GM18508 (cell line): ENCODE results near the gene GNG3.
"Not testable (repeated sequence)": the region's sequence is repeated elsewhere in the genome, so short reads cannot be mapped to it uniquely, and the experiment has no call there.

Experiments
- ATAC-seq: cut with Tn5 transposase; IDR thresholded peaks from one replicate; pipeline ENCODE4 v1.9.1; 2021; ENCODE audit warnings: moderate number of reproducible peaks; ENCODE audit not compliant: insufficient read depth, unreplicated experiment

Gene GNG3

GRCh38 chr11:62707277-62707861, at the start of gene GNG3, which contains the start of gene BSCL2:
Gene GNG3, plus strand, starts transcription at chr11:62707676. Its CDS starts 620 bp downstream, at chr11:62708296.
Gene BSCL2, minus strand, starts transcription at chr11:62707424. Its CDS starts 229 bp downstream, at chr11:62707195.
- no peak for ATAC-seq

- ATAC-seq: no peak
Observed at GRCh38 chr11:62664405-62665074, 42.9 kb upstream of the GNG3 start.

GRCh38 chr11:62665075-62665598, 42.3 kb upstream of the GNG3 start, which contains the start of the genes C11orf98 and CSKMT:
Gene C11orf98, minus strand, starts transcription at chr11:62665210. Its CDS starts 41 bp downstream, at chr11:62665169.
Gene CSKMT, plus strand, starts transcription at chr11:62665312. Its CDS starts 568 bp downstream, at chr11:62665880.
- no peak for ATAC-seq

- ATAC-seq: no peak
Observed at GRCh38 chr11:62665599-62666258, 41.7 kb upstream of the GNG3 start.

- no peak for ATAC-seq
Observed at GRCh38 chr11:62666259-62666926, 41.1 kb upstream of the GNG3 start.

GRCh38 chr11:62667460-62667859, 40.0 kb upstream of the GNG3 start:
- no peak for ATAC-seq

- no peak for ATAC-seq
Observed at GRCh38 chr11:62669420-62670161, 37.9 kb upstream of the GNG3 start.

GRCh38 chr11:62671236-62671607, 36.3 kb upstream of the GNG3 start:
- no peak for ATAC-seq

- ATAC-seq: no peak
Observed at GRCh38 chr11:62671608-62672389, 35.7 kb upstream of the GNG3 start, which contains the start of the genes LBHD1 and UQCC3. Gene LBHD1, minus strand, starts transcription at chr11:62672267. Its CDS starts 2,236 bp downstream, at chr11:62670031. Gene UQCC3, plus strand, starts transcription at chr11:62671673. Its CDS starts 73 bp downstream, at chr11:62671746.

GRCh38 chr11:62673196-62673525, 34.3 kb upstream of the GNG3 start:
- ATAC-seq: no peak

- not testable (repeated sequence) for ATAC-seq
Observed at GRCh38 chr11:62675415-62675814, 32.1 kb upstream of the GNG3 start.

- ATAC-seq: no peak
Observed at GRCh38 chr11:62676698-62677097, 30.8 kb upstream of the GNG3 start.

GRCh38 chr11:62677156-62677555, 30.3 kb upstream of the GNG3 start:
- ATAC-seq: no peak

- no peak for ATAC-seq
Observed at GRCh38 chr11:62677714-62678113, 29.8 kb upstream of the GNG3 start.

- no peak for ATAC-seq
Observed at GRCh38 chr11:62678433-62678769, 29.1 kb upstream of the GNG3 start.

- no peak for ATAC-seq
Observed at GRCh38 chr11:62678770-62679696, 28.4 kb upstream of the GNG3 start, which contains the start of gene UBXN1. Gene UBXN1, minus strand, starts transcription at chr11:62679073. Its CDS starts 150 bp downstream, at chr11:62678923.

- ATAC-seq: no peak
Observed at GRCh38 chr11:62680825-62681240, 26.6 kb upstream of the GNG3 start.

- no peak for ATAC-seq
Observed at GRCh38 chr11:62682518-62682917, 25.0 kb upstream of the GNG3 start.
